WERI-Rb-1 (cell line): ENCODE data around the gene LMO1.

Experiments used
- DNase-seq: peaks from one replicate; pipeline ENCODE4 v3.0.0-alpha.2; 2020
- H3K27ac ChIP-seq: fragments of 250-450 bp; sonication (Bioruptor Pico); 2 replicates; pipeline ENCODE4 v1.5.1; 2020; ENCODE audit warnings: mild to moderate bottlenecking, moderate library complexity
- H3K27me3 ChIP-seq: fragments of 250-450 bp; sonication (Bioruptor Pico); 2 replicates; pipeline ENCODE4 v1.5.1; 2021; ENCODE audit warnings: mild to moderate bottlenecking, low read depth, moderate library complexity; ENCODE audit not compliant: insufficient read depth, severe bottlenecking
- H3K36me3 ChIP-seq: fragments of 250-450 bp; sonication (Bioruptor Pico); 2 replicates; pipeline ENCODE4 v1.5.1; 2020; ENCODE audit warnings: mild to moderate bottlenecking, moderate library complexity
- H3K4me3 ChIP-seq: 2 replicates; pipeline ENCODE4 v1.5.1; 2011; ENCODE audit warnings: low read depth, mild to moderate bottlenecking, control low read depth, low read length
- H3K9me3 ChIP-seq: fragments of 250-450 bp; sonication (Bioruptor Pico); 2 replicates; pipeline ENCODE4 v1.5.1; 2021; ENCODE audit warnings: mild to moderate bottlenecking, moderate library complexity; ENCODE audit not compliant: severe bottlenecking
- TF ChIP-seq, protein P1 (sequence below): IDR thresholded peaks from 2 replicates; pipeline ENCODE4 v1.5.1; 2011; ENCODE audit warnings: low read depth, mild to moderate bottlenecking, control low read depth, inconsistent platforms, low read length

LMO1 gene

DNA sequence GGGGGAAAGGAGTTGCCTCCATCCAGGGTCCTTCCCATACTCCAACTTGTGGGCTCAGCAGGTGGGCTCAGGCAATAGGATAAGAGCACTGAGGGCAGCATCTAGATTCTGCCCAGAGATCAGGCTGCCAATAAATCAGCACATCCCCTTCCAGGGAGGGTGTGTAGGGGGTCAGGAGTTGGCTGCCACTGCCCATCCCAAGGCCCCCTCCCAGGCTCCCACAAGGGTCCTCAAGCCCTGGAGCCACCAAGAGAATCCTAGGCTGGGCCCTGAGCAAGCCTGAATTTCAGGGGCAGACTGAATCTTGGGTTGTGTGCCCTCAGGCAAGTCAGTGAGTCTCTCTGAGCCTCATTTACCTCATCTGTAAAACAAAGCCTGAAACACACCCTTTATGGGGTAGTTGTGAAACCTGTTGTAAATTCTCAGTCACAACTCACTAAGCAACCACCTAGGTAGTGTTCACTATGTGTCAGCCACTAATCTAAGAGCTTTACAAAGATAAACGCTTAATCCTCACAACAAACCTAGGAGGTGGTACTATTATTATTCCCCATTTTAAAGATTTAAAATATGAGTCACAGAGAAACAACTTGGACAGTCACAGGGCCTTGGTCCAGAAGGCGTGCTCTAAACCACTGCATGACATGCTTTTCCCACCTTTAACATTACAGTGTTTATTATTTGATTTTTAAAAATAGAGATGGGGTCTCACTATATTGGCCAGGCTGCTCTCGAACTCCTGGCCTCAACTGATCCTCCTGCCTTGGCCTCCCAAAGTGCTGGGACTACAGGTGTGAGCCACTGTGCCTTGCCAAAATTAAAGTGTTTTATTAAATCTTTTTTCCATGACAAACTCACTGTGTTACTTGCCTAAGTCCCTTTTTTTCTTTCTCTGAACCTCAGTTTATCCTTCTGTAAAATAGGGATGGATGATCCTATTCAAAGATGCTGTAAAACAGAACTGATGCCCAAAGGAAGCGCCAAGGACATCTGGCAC, 36.2 kb downstream of the LMO1 start:
- Histone ChIP-seq H3K9me3 (no peaks in the 10 kb centered on the region), H3K4me3 (no peak overlapping the region), H3K27ac (peak overlapping the region; percentile 83), H3K27me3 (no peaks in the 10 kb centered on the region), H3K36me3 (peaks cover 40% of the 10 kb centered on the region)
- DNase-seq = no peak
- TF ChIP-seq, protein P1, sequence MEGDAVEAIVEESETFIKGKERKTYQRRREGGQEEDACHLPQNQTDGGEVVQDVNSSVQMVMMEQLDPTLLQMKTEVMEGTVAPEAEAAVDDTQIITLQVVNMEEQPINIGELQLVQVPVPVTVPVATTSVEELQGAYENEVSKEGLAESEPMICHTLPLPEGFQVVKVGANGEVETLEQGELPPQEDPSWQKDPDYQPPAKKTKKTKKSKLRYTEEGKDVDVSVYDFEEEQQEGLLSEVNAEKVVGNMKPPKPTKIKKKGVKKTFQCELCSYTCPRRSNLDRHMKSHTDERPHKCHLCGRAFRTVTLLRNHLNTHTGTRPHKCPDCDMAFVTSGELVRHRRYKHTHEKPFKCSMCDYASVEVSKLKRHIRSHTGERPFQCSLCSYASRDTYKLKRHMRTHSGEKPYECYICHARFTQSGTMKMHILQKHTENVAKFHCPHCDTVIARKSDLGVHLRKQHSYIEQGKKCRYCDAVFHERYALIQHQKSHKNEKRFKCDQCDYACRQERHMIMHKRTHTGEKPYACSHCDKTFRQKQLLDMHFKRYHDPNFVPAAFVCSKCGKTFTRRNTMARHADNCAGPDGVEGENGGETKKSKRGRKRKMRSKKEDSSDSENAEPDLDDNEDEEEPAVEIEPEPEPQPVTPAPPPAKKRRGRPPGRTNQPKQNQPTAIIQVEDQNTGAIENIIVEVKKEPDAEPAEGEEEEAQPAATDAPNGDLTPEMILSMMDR = no peak

DNA sequence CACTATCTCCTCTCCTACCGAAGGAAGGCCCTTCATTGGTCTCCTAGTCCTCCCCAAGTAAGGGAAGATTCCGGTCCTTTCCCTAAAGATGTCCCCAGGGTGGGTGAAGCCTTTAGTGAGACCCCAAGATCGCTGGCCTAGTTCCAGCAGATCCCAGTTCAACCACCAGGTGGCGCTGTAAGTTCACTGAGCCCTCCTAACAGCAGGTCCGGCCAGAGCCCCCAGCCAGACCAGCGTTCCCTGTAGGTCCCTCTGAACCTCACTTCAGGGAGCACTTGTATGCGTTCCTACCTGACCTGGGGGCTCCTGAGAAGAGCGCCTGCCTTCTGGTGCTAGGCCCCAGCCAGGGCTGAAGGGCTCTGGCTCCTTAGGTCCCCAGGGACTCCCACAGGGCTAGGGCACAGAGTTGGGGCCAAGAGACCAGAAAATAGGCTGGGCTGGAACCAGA, 38.1 kb downstream of the LMO1 start:
- Histone ChIP-seq H3K4me3 (no peak overlapping the region), H3K27ac (peak overlapping the region; percentile 73), H3K27me3 (no peaks in the 10 kb centered on the region), H3K36me3 (peaks cover 58% of the 10 kb centered on the region), H3K9me3 (no peaks in the 10 kb centered on the region)
- DNase-seq = peak; percentile 88
- TF ChIP-seq, protein P1 = peak; percentile 93

DNA sequence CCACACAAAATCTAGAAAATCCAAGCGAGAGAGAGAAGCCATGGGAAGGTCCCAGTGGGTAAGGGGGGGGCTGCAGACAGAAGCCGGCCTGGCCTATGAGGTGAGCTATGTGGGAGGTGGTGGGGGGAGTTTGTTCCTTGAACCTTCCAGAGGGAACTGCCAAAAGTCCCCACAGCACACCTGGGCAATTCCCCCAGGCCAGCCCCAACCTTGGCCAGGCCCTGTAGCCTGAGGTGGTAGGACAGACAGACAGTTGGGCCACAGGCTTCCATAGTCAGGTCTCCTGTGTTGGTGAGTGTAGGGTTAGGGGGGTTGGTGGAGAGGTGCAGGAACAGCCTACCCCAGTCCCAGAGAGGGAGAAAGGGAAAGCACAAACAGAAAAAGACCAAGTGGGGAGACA, 39.0 kb downstream of the LMO1 start:
- Histone ChIP-seq H3K27me3 (no peaks in the 10 kb centered on the region), H3K27ac (no peak overlapping the region), H3K4me3 (no peak overlapping the region), H3K36me3 (peaks cover 54% of the 10 kb centered on the region), H3K9me3 (no peaks in the 10 kb centered on the region)
- no peak for DNase-seq
- TF ChIP-seq, protein P1 = no peak

DNA sequence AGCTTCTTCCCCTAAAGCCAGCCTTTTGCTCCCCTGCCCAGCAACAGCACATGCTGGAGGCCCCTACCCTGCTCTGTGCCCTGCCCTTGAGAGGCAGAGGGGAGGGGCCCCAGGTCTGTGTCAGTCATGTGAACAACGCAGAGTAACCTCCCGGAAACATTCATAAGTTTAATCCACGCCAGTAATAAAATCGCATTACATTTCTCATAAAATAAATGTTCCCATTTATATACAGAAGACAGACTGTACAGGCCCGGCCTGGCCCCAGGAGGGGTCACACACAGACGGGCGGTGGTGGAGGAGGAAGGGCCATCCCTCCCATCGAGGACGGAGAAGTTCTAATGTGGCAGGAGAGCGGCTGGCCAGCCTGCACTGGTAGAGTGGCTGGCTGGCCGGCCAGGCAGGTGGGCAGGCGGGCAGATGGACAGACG, 39.5 kb downstream of the LMO1 start:
- H3K4me3 ChIP-seq = no peak overlapping the region
- no peak overlapping the region for H3K27ac ChIP-seq
- peaks cover 49% of the 10 kb centered on the region for H3K36me3 ChIP-seq
- no peaks in the 10 kb centered on the region for H3K27me3 ChIP-seq
- no peak for DNase-seq
- H3K9me3 ChIP-seq = no peaks in the 10 kb centered on the region
- TF ChIP-seq, protein P1 = no peak

DNA sequence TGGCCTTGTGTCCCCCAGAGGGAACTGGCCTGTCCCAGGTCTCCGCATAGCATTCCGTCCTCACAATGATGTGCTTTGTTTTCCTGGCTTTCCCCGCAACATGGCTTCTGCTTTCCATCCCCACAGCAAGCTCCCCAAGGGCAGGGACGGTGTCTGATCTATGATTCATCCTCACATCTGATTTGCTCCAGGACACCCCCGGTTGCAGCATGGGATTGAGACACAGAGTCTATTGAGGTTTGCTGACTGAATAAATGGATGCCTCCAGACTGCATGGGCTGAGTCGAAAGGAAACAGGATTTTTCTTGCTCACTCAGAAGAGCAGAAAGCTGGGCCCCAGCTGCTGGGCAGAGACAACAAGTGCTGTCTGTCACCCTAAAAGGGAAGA, 40.2 kb downstream of the LMO1 start:
- no peak overlapping the region for H3K27ac ChIP-seq
- TF ChIP-seq, protein P1 = no peak
- no peak for DNase-seq
- H3K36me3 ChIP-seq = peaks cover 49% of the 10 kb centered on the region
- H3K9me3 ChIP-seq = no peaks in the 10 kb centered on the region
- H3K27me3 ChIP-seq = no peaks in the 10 kb centered on the region
- no peak overlapping the region for H3K4me3 ChIP-seq
